K562 (cell line): ENCODE data around the gene PRDM2. TPM values are rescaled to one million over a fixed set of nuclear protein-coding genes. Genes with fewer than 3 reads are reported as not detected.

Experiments
- ATAC-seq: fragments of 200-7000 bp; cut with Tn5 transposase; 3 replicates; pipeline ENCODE4 v1.9.1; 2020; ENCODE audit warnings: moderate library complexity
- BruUV-seq: library from RNA; stranded (reverse); fragments of 400-500 nt; replicated peaks from 2 replicates; lab custom pipeline; 2021; lab: Mats Ljungman, UMichigan
- CTCF ChIA-PET: fragments of 300-600 bp; formaldehyde crosslinking; extraction: SDS; loops from one replicate; lab custom pipeline; 2021; ENCODE audit warnings: low intra/inter-chr PET ratio; lab: Yijun Ruan, JAX
- POLR2A ChIA-PET: fragments of 300-600, 350-650 bp; sonication (Branson Sonifier 250); formaldehyde crosslinking; extraction: SDS; loops from one replicate; lab custom pipeline; 2021; ENCODE audit warnings: antibody characterized with exemption, inconsistent platforms; lab: Yijun Ruan, JAX
- DNase-seq, 4 experiments: peaks; one replicate each; pipeline versions ENCODE4 v3.0.0 to v3.0.0-alpha.2; 2011 to 2018; ENCODE audit warnings: low spot score in 3 of 4, mixed read lengths in 3 of 4; ENCODE audit errors: extremely low read depth in 1 of 4
- FAIRE-seq: peaks from 2 replicates; lab custom pipeline; 2011; peaks lifted over from hg19 to GRCh38; lab: Jason Lieb, UNC
- H2AFZ ChIP-seq: 2 replicates; pipeline ENCODE4 v1.6.0; 2011; ENCODE audit warnings: low read depth, low read length, control low read depth, inconsistent platforms
- H3K27ac ChIP-seq: fragments of 200-600 bp; 3 replicates; pipeline ENCODE4 v1.8.0; 2011; ENCODE audit warnings: low read depth, mild to moderate bottlenecking, control low read depth, inconsistent platforms, low read length, moderate library complexity, mixed read lengths; ENCODE audit errors: extremely low read depth
- H3K27me3 ChIP-seq, 2 experiments: fragments of 300-600 bp in 1 of 2; 2 replicates in 1 of 2; 3 replicates in 1 of 2; pipeline versions ENCODE4 v1.6.0 to v1.8.0; 2011; ENCODE audit warnings: inconsistent platforms in 2 of 2, low read length in 2 of 2, mild to moderate bottlenecking in 1 of 2, mixed read lengths in 1 of 2, moderate library complexity in 1 of 2; ENCODE audit not compliant: control insufficient read depth in 2 of 2, insufficient read depth in 2 of 2
- H3K36me3 ChIP-seq: fragments of 300-600 bp; 3 replicates; pipeline ENCODE4 v1.8.0; 2011; ENCODE audit warnings: mild to moderate bottlenecking, low read length, inconsistent platforms; ENCODE audit not compliant: control insufficient read depth, insufficient read depth
- H3K4me1 ChIP-seq, 2 experiments: fragments of 200-600 bp in 1 of 2; replicated peaks in 1 of 2; 2 replicates in 1 of 2; 3 replicates in 1 of 2; pipeline versions ENCODE4 v1.5.1 to v1.8.0; 2011; ENCODE audit warnings: inconsistent platforms in 2 of 2, low read length in 2 of 2, mild to moderate bottlenecking in 1 of 2, mixed read lengths in 1 of 2, moderate library complexity in 1 of 2; ENCODE audit not compliant: control insufficient read depth in 2 of 2, insufficient read depth in 2 of 2
- H3K4me2 ChIP-seq: 2 replicates; pipeline ENCODE4 v1.6.1; 2011; ENCODE audit warnings: low read length, control low read depth, inconsistent platforms, mixed read lengths; ENCODE audit not compliant: insufficient read depth
- H3K4me3 ChIP-seq: fragments of 200-600 bp; sonication (generic), shearing (Covaris generic); 2 replicates; pipeline ENCODE4 v1.5.1; 2016; ENCODE audit warnings: control low read depth, inconsistent platforms
- H3K79me2 ChIP-seq: fragments of 200-600 bp; 3 replicates; pipeline ENCODE4 v1.8.0; 2011; ENCODE audit warnings: low read length, inconsistent platforms; ENCODE audit not compliant: control insufficient read depth, insufficient read depth
- H3K9ac ChIP-seq, 2 experiments: 2 replicates each; pipeline versions ENCODE4 v1.6.0 to v1.6.1; 2011; ENCODE audit warnings: low read depth in 2 of 2, low read length in 2 of 2, control low read depth in 1 of 2, inconsistent platforms in 1 of 2, mild to moderate bottlenecking in 1 of 2, mixed read lengths in 1 of 2; ENCODE audit not compliant: insufficient read depth in 1 of 2
- H3K9me1 ChIP-seq: one replicate; pipeline ENCODE4 v1.6.0; 2011; ENCODE audit warnings: inconsistent platforms, mild to moderate bottlenecking, low read length, moderate library complexity; ENCODE audit not compliant: control insufficient read depth, insufficient read depth
- H3K9me3 ChIP-seq: replicated peaks from 2 replicates; pipeline ENCODE4 v1.5.1; 2011; ENCODE audit warnings: low read depth, low read length, inconsistent platforms; ENCODE audit not compliant: control insufficient read depth, insufficient read depth
- H4K20me1 ChIP-seq: replicated peaks from 2 replicates; pipeline ENCODE4 v1.6.1; 2011; ENCODE audit warnings: low read length, inconsistent platforms, mixed read lengths; ENCODE audit not compliant: control insufficient read depth, insufficient read depth
- COPS2 ChIP-seq: fragments of 450-650 bp; conservative IDR thresholded peaks from 2 replicates; pipeline ENCODE4 v1.6.1; 2016; ENCODE audit warnings: mild to moderate bottlenecking, moderate library complexity
- DACH1 ChIP-seq: fragments of 450-650 bp; IDR thresholded peaks from 2 replicates; pipeline ENCODE4 v1.6.1; 2018; ENCODE audit not compliant: partially characterized antibody
- HCFC1 ChIP-seq: IDR thresholded peaks from 2 replicates; pipeline ENCODE4 v1.6.1; 2012; ENCODE audit warnings: low read depth, low read length, improper control_type of control experiment
- NELFE ChIP-seq: IDR thresholded peaks from 2 replicates; pipeline ENCODE4 v1.6.1; 2011; ENCODE audit warnings: mild to moderate bottlenecking; ENCODE audit not compliant: insufficient read depth, insufficient read length
- SNIP1 ChIP-seq: fragments of 450-650 bp; IDR thresholded peaks from 2 replicates; pipeline ENCODE4 v1.7.1; 2017; ENCODE audit warnings: low read depth, mild to moderate bottlenecking
- TAF9B ChIP-seq: fragments of 450-650 bp; IDR thresholded peaks from 2 replicates; pipeline ENCODE4 v1.6.1; 2018; ENCODE audit warnings: mild to moderate bottlenecking; ENCODE audit not compliant: partially characterized antibody
- U2AF1 ChIP-seq: fragments of 200-400 bp; formaldehyde crosslinking; optimal IDR thresholded peaks from 2 replicates; pipeline ENCODE3; 2017; ENCODE audit warnings: mild to moderate bottlenecking, low read depth, low read length, moderate library complexity
- ZNF778 ChIP-seq: fragments of 450-650 bp; formaldehyde crosslinking; IDR thresholded peaks from 2 replicates; pipeline ENCODE4 v1.4.0; 2020; ENCODE audit warnings: mild to moderate bottlenecking, moderate library complexity
- WGBS: fragments of 100-300 bp; shearing (Covaris generic); methylation state at CpG from one replicate; pipeline ENCODE4 v1.1.6; 2016; ENCODE audit warnings: low coverage, mixed read lengths; ENCODE audit not compliant: insufficient coverage; ENCODE audit errors: missing lambda C conversion rate; 5-methylcytosine and 5-hydroxymethylcytosine counted together
- in situ Hi-C: fragments of 300-500 bp; cut with MboI; formaldehyde crosslinking; loops from 4 replicates; pipeline ENCODE4 v1.15.0; 2018; ENCODE audit warnings: inconsistent platforms, mixed read lengths
- intact Hi-C: fragments of 100-400 bp; cut with micrococcal nuclease; formaldehyde crosslinking; loops from 2 replicates; pipeline ENCODE4 v1.14.2; 2022
- polyA plus RNA-seq, 8 experiments: library from polyadenylated mRNA; depleted of rRNA in 4 of 8; stranded (reverse) in 5 of 8; unstranded in 3 of 8; fragments of >200 nt; fragmentation: Nextera tagmentation in 2 of 8; fragmentation: Illumina TruSeq in 1 of 8; extraction: Ambion mirVana in 2 of 8; extraction: Trizol in 1 of 8; gene quantifications; 2 replicates each; pipeline versions ENCODE4 v1.2.1 to v1.2.3, GENCODE V29; 2011 to 2014; ENCODE audit warnings: inconsistent platforms in 1 of 8, missing spikeins in 1 of 8
- total RNA-seq, 7 experiments: library from RNA; depleted of rRNA in 6 of 7; stranded (reverse); fragments of >200 nt in 6 of 7; fragmentation: Illumina TruSeq in 2 of 7; extraction: Trizol in 2 of 7; gene quantifications; 2 replicates each; pipeline versions ENCODE4 v1.2.1 to v1.2.3, GENCODE V29; 2011 to 2021; ENCODE audit warnings: low replicate concordance in 1 of 7
- TF ChIP-seq, protein P1 (sequence below): fragments of 250-450 bp; sonication (Bioruptor Pico); IDR thresholded peaks from 2 replicates; pipeline ENCODE4 v1.8.0; 2022; ENCODE audit warnings: moderate library complexity, mild to moderate bottlenecking, inconsistent platforms
- TF ChIP-seq, protein P2 (sequence below), 2 experiments: fragments of 450-650 bp in 1 of 2; sonication (generic) in 1 of 2; formaldehyde crosslinking in 1 of 2; IDR thresholded peaks in 1 of 2; conservative IDR thresholded peaks in 1 of 2; 2 replicates each; pipeline versions ENCODE4 v1.6.1 to v1.8.1; 2016 to 2023; ENCODE audit warnings: mild to moderate bottlenecking in 2 of 2, moderate library complexity in 2 of 2, inconsistent platforms in 1 of 2, missing genetic modification reagents in 1 of 2
- TF ChIP-seq, protein P3 (sequence below): IDR thresholded peaks from 2 replicates; pipeline ENCODE4 v1.6.1; 2012; ENCODE audit warnings: low read depth, low read length, improper control_type of control experiment, borderline replicate concordance
- TF ChIP-seq, protein P4 (sequence below): sonication (generic); formaldehyde crosslinking; IDR thresholded peaks from 2 replicates; pipeline ENCODE4 v1.8.0; 2023; ENCODE audit warnings: mild to moderate bottlenecking, missing genetic modification reagents

The PRDM2 gene
- total and polyA plus RNA-seq, 9 of the 15 experiments (the other 6 are each of a cell fraction or from before 2014, with no cell fraction given), result 5.4 to 27.6 (median 12.5) TPM

DNA sequence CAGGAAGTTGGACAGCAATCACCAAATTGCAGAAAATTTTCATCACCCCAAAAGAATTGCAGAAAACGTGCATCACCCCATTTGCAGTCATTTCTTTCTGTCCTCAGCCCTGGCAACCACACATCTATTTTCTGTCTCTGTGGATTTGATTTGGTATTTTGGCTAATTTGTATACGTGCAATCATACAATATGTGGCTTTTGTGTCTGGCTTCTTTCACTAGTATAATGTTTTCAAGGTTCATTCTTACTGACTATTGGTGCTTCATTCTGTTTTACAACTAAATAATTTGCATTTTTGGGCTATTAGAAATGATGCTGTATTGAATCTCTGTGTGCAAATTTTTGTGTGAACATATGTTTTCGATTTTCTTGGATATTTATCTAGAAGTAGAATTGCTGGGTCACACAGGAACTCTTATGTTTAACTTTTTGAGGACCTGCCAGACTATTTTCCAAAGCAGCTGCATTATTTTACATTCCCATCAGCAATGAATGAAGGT, 24.8 kb upstream of the PRDM2 start (continued):
- TF ChIP-seq, protein P1, sequence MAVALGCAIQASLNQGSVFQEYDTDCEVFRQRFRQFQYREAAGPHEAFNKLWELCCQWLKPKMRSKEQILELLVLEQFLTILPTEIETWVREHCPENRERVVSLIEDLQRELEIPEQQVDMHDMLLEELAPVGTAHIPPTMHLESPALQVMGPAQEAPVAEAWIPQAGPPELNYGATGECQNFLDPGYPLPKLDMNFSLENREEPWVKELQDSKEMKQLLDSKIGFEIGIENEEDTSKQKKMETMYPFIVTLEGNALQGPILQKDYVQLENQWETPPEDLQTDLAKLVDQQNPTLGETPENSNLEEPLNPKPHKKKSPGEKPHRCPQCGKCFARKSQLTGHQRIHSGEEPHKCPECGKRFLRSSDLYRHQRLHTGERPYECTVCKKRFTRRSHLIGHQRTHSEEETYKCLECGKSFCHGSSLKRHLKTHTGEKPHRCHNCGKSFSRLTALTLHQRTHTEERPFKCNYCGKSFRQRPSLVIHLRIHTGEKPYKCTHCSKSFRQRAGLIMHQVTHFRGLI (CRISPR knock-in tag), result no peak
- no peak for TF ChIP-seq COPS2

DNA sequence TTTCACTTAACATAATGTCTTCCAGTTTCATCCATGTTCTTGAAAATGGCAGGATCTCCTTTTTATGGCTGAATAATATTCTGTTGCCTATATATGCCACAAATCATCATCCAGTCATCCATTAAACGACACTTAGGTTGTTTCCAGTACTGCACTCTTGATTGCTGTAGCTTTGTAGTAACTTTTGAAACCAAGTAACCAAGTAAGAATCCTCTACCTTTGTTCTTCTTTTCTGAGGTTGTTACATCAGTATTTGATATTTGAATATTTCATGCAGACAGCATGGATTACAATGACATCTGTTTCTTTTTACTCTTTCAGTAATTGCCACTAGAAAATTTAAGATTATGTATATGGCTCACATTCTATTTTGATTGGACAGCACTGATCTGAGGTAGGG, 22.1 kb upstream of the PRDM2 start:
- H3K4me2 ChIP-seq, result no peak overlapping the region
- H3K9me1 ChIP-seq, result no peaks in the 10 kb centered on the region
- BruUV-seq, result no TSS peak
- no peak overlapping the region for H2AFZ ChIP-seq
- H3K9me3 ChIP-seq, result no peaks in the 10 kb centered on the region
- 0% methylated on average over 1 of the region's 1 CpG for WGBS
- H3K27ac ChIP-seq, result no peak overlapping the region
- H3K36me3 ChIP-seq, result no peaks in the 10 kb centered on the region
- FAIRE-seq (no peak), DNase-seq (no peak), ATAC-seq (no peak)
- intact Hi-C loops, result no loop called here
- no peaks in the 10 kb centered on the region for H4K20me1 ChIP-seq
- POLR2A ChIA-PET, result no interaction called here
- no peaks in the 10 kb centered on the region for H3K79me2 ChIP-seq
- CTCF ChIA-PET, result no interaction called here
- no peaks in the 10 kb centered on the region for H3K4me1 ChIP-seq
- no peaks in the 10 kb centered on the region; a peak in 3 of 5 replicates for H3K27me3 ChIP-seq
- in situ Hi-C loops, result no loop called here
- H3K4me3 ChIP-seq, result no peak overlapping the region
- H3K9ac ChIP-seq, result no peak overlapping the region
- TF ChIP-seq NELFE, result no peak
- TF ChIP-seq, protein P2, sequence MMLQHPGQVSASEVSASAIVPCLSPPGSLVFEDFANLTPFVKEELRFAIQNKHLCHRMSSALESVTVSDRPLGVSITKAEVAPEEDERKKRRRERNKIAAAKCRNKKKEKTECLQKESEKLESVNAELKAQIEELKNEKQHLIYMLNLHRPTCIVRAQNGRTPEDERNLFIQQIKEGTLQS (IDR thresholded peaks at IDR 0.05), result no peak
- TF ChIP-seq, protein P2 (CRISPR knock-in tag; conservative IDR thresholded peaks at IDR 0.05), result no peak
- no peak for TF ChIP-seq DACH1
- TF ChIP-seq, protein P3, sequence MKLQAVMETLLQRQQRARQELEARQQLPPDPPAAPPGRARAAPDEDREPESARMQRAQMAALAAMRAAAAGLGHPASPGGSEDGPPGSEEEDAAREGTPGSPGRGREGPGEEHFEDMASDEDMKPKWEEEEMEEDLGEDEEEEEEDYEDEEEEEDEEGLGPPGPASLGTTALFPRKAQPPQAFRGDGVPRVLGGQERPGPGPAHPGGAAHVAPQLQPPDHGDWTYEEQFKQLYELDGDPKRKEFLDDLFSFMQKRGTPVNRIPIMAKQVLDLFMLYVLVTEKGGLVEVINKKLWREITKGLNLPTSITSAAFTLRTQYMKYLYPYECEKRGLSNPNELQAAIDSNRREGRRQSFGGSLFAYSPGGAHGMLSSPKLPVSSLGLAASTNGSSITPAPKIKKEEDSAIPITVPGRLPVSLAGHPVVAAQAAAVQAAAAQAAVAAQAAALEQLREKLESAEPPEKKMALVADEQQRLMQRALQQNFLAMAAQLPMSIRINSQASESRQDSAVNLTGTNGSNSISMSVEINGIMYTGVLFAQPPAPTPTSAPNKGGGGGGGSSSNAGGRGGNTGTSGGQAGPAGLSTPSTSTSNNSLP, result no peak
- TF ChIP-seq TAF9B, result no peak
- no peak for TF ChIP-seq HCFC1
- TF ChIP-seq, protein P4, sequence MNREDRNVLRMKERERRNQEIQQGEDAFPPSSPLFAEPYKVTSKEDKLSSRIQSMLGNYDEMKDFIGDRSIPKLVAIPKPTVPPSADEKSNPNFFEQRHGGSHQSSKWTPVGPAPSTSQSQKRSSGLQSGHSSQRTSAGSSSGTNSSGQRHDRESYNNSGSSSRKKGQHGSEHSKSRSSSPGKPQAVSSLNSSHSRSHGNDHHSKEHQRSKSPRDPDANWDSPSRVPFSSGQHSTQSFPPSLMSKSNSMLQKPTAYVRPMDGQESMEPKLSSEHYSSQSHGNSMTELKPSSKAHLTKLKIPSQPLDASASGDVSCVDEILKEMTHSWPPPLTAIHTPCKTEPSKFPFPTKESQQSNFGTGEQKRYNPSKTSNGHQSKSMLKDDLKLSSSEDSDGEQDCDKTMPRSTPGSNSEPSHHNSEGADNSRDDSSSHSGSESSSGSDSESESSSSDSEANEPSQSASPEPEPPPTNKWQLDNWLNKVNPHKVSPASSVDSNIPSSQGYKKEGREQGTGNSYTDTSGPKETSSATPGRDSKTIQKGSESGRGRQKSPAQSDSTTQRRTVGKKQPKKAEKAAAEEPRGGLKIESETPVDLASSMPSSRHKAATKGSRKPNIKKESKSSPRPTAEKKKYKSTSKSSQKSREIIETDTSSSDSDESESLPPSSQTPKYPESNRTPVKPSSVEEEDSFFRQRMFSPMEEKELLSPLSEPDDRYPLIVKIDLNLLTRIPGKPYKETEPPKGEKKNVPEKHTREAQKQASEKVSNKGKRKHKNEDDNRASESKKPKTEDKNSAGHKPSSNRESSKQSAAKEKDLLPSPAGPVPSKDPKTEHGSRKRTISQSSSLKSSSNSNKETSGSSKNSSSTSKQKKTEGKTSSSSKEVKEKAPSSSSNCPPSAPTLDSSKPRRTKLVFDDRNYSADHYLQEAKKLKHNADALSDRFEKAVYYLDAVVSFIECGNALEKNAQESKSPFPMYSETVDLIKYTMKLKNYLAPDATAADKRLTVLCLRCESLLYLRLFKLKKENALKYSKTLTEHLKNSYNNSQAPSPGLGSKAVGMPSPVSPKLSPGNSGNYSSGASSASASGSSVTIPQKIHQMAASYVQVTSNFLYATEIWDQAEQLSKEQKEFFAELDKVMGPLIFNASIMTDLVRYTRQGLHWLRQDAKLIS (CRISPR knock-in tag), result no peak
- no peak for TF ChIP-seq SNIP1
- no peak for TF ChIP-seq ZNF778 (CRISPR knock-in tag)
- TF ChIP-seq U2AF1, result no peak
